Dedifferentiated amniotic fluid mesenchymal stem cell (primary cell): ENCODE data around the gene PTPRE.
"Not testable (repeated sequence)": the region's sequence is repeated elsewhere in the genome, so short reads cannot be mapped to it uniquely, and the experiment has no call there.

Experiments used
- DNase-seq: peaks from one replicate; pipeline ENCODE4 v3.0.0-alpha.2; 2016; ENCODE audit errors: extremely low spot score

Gene PTPRE

GRCh38 chr10:128094596-128094995, 187.7 kb downstream of the PTPRE start:
- not testable (repeated sequence) for DNase-seq

DNA sequence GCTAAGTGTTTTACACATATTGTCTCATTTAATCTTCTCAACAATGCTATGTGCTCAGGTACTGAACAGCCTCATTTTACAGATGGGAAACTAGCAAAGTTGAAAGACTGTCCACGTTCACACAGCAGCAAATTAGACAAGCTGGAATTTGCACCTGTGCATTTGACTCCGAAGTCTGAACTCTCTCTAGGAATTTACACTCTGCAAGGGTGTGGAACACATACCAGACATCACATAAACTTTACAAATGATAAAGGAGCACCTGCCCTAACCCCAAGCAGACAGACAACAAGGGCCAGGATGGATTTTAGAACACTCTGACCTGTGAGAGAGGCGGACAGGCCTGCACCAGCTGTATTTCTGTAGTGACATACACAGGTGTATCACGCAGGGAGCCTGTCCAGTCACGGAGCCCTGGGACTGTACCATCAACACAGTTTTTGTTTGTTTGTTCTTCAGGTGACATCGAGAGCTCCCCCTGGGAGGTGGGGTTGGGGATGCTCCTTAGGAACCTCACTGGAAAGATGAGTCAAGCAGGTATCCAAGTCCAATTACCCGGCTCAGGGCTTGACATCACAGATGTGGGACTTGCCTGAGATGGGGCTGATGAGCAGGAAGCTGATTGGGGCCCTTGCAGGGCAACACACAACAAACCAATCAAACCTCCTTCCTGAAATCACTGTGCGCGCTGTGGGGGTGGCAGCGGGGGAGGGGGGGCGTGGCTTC, 188.3 kb downstream of the PTPRE start:
- DNase-seq: no peak

DNA sequence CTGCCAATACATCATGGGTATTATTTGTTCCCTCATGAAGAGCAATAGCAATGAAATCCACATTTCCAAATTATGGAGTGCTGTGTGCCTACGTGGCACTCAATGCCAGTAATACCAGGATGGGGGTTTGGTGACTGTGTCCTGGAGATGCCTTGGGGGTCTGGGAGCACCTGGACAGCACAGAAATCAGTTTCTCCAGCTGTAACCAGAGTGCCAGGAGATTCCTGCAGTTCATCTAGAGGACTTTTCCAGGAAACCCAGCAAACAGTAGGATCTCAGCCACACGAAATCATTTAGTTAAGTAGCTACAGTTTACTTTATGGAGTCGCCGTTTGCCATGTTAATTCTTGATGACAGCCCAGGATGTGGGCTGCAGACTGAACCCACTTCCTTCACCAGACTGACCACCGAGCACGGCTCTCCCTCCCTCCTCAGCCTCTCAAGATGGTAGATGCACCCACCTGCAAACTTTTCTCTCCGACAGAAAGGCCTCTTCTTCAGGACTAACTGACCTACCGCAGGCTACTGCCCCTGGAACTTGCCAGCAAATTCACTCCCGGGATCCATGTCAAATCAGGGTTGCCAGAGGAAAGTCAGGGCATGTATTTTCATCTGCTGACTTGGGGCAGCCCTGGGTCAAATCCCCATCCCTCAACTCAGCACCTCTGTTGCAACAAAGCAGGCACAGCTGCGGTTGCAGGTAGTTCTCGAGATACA, 189.0 kb downstream of the PTPRE start:
- DNase-seq: no peak

DNA sequence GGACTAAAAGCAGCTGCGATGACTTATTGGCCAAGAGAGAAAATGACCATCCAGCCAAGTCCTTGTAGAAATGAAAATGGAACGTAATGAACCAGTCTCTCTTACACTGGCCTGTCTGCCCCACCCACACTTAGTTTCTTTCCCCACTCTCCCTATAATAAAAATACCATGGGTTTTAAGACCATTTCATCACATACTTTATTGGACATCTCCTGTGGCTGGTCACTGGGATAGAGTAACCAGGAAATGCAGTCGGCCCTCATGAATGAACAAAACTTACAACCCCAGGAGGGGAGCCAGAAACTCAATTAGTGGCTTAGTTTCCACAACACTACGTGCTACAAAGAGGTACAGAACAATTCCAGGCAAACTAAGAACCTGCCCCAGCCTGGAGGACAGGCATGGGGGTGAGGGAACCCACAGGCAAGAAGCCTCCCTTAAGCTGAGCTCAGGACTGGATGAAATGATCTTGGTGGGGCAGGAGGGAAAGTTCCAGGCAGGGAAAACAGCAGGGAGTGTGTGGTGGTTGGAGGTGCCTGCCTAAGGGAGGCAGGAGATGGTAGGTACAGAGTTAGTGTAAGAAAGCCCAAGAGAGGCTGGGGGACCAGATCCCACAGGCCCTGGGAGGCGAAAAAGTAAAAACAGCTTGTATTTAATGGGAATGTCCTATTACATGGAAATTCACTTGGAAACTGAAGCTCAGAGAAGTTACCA, 189.7 kb downstream of the PTPRE start:
- DNase-seq: no peak

DNA sequence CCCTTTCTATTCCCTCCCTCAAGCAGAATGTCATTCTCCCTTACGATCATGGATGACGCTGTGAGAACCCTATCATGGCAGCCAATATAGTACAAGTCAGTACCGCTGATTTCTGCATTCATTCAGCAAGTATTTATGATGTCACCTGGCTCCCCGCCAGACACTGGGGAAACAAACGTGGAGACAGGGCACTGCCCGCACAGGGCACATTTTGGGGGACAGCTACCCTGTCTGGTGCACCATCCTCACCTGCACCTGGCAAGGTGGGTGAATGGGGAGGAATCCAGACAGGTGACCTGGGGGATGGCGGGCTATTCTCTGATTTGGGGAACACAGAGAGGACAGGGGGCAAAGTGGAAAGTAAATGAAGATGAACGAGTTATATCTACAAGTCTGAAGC, 190.9 kb downstream of the PTPRE start:
- DNase-seq: no peak

- DNase-seq: no peak
These were observed 191.7 kb downstream of the PTPRE start for GRCh38 chr10:128098631-128099030.

DNA sequence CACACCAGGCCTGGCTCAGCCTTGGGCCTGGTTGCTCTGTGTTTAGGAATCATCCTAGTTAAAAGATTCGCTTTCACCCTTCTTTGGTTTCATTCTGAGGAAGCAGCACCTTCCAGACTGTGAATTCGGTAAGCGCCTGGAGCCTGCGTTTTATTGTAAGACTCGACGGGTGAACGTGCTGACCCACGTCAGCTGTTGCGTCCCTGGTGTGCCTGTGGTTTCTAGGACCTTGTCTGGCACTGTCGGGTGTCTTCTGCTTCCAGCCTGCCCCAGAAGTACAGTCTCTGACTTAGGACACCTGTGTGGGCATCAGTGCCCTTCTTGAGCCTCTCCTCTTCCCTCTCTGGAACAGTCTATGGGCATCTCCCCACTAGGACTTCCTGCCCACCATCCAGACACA, 193.0 kb downstream of the PTPRE start:
- no peak for DNase-seq

DNA sequence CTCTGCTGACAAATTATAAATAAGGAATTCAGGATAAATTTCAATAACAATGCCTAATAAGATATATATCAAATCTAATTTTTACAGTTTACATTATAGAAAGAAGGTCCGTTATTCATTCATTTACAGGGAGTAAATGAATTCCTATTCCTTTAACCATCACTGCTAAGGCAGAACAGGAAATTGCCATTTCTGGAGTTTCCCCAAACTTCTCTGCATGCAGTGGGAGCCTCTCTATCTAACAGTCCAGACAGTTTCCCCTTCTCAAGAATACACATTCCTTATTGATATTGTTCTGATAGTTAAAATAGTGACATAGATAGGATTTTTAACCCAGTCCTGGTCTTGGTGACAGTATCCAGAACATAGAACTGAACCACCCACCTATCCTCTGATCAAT, 195.0 kb downstream of the PTPRE start:
- DNase-seq: no peak

DNA sequence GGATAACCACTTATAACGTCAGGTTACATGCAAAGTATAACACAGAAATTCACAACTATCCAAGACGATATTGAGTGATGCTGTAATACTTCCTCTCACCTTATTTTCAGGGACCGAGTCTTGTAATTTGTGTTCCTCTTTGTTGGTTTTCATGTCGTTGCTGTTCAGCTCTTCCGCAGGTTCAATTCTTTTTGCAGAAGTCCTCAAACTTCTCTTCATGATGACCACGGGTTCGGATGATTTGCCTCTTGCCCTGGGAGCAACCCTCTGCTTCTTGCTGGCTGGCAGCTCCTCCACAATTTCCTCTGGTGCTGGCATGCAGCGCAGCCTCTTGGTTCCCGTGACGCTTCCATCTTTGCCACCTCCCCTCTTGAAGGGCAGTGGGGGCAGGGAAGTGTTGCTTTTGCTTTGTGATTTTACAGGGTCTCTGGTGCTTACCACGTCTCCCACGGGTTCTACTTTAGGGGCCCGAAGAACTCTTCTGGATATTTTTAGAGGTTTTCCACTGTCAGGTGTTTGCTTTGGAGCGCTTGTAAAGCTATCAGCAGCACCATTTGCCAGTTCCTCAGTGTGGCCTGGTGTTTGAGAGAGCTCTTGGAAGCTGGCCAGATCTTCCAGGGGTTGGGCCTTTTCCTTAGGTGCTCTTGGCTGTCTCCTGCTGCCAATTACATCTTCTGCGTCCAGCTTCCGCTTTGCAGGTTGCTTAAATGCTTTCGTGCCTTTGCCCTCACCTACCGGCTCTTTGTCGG, 195.8 kb downstream of the PTPRE start:
- DNase-seq: no peak

DNA sequence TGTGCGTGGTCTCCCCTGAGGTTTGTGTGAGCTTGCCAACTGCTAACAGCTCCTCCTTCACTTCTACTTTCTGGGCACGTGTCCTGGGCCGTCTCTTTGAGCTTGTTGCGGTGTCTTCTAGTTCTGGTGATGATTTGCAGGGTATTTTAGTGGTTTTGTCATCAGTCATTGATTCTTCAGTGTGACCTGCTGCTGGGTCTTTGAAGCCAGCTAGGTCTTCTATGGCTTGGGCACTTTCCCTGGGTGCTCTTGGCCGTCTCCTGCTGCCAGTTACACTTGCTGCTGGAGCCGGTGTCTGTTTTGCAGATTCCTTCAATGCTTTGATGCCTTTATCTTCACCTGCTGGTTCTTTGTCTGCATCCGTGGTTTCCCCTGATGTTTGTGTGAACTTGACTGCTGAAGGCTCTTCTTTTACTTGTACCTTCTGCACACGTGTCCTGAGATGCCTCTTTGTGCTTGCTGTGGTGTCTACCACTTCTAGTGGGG, 196.4 kb downstream of the PTPRE start:
- DNase-seq: no peak

DNA sequence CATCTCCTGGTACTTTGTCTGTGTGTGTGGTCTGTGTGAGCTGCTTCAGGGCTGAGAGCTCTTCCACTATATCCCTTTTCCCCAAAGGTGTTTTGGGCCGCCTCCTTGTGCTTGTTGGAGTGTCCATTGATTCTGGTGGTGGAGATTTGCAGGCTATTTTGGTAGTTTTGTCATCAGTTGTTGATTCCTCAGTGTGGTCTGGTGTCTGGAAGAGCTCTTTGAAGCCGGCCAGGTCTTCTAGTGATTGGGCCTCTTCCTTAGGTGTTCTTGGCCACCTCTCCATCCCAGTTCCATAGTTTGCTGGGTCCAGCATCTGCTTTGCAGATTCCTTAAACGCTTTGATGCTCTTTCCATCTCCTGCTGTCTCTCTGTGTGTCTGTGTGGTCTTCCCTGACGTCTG, 198.5 kb downstream of the PTPRE start:
- DNase-seq: no peak

GRCh38 chr10:128109707-128110106, 202.8 kb downstream of the PTPRE start:
- no peak for DNase-seq

GRCh38 chr10:128110339-128110738, 203.4 kb downstream of the PTPRE start:
- DNase-seq: no peak

DNA sequence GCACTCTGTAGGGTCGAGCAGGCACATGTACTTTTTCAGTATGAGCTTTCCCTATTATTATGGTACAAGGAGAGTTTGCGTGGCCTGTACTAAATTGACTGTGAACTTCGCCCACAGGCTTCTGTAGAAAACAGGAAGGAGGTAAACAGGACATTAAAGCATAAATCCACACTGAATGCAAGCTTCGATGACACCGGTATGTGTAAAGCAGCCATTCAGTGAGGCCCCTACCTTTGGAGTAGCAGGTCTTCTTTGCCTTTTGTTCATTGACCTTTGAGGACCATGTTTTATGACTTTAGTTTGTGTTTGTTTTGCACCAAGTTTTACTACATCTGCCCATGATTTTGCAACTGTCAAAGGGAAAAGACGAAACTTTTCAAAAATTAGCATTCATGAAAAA, 204.8 kb downstream of the PTPRE start:
- no peak for DNase-seq

GRCh38 chr10:128113026-128113425, 206.1 kb downstream of the PTPRE start:
- DNase-seq: no peak

- no peak for DNase-seq
These were observed 208.0 kb downstream of the PTPRE start for GRCh38 chr10:128114901-128115300.

GRCh38 chr10:128115356-128115755, 208.5 kb downstream of the PTPRE start:
- DNase-seq: no peak

GRCh38 chr10:128116187-128116586, 209.3 kb downstream of the PTPRE start:
- no peak for DNase-seq

DNA sequence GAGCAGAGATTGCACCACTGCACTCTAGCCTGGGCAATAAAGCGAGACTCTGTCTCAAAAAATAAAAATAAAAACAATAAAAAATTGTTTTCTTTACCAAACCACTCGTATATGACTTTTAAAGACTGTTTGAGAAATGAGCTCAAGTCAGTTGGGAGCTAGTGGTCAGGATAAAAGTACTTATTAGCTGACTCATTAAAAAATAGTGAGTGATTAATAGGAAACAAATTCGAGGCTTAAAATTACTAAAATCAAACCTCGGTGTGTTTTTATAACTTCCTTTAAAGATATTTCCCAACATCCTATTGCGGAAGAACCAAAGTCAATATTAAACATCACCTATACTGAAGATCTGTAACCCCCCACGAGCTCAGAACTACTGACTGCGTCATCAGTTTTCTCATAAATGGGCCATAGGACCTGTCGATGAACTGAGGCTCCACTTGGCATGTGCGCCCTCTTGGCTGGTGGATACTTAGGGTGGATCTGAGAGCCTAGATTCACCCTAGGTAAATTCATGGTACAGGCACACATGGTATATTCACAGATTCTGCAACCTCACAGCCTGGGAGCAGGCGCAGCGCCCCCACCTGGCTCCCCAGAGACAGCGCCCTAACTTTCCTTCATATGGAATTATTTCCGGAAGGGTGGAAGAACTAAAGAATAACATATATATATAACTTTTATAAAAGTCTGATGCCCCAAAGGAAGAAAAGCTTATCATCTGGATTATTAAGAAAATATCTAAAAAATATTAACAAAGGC, 210.1 kb downstream of the PTPRE start:
- no peak for DNase-seq

- DNase-seq: no peak
These were observed 215.0 kb downstream of the PTPRE start for GRCh38 chr10:128121750-128122412.

DNA sequence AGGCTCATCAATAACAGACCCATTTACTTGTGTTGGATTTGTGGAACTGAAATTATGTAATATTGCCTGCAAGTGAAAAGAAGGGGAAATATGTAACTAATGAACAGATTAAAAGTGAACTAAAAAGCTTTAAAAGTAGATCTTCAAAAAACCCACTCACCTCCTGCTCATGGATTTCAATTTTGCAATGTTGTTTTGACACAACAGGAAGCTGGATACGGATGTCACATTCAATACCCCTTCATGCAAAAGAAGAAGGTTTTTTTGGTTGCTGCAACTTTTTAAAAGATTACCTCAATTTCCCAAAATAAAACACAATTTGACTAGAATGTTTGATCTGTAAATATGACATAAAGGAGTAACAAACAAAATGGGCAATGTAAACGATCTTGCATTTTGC, 216.0 kb downstream of the PTPRE start:
- DNase-seq: no peak
